NCI-H2227 treated with DMSO at 0.1 percent for 48 hours (cell line): ENCODE results near the gene PDK1.
"Not testable (repeated sequence)": the region's sequence is repeated elsewhere in the genome, so short reads cannot be mapped to it uniquely, and the experiment has no call there.

ENCODE experiments used
- DNase-seq: peaks from one replicate; lab custom pipeline; 2025; lab: John Stamatoyannopoulos, UW

The PDK1 gene

GRCh38 chr2:172555522-172556283 is at the start of gene PDK1:
Gene PDK1 (plus strand): TSS chr2:172556090. CDS start chr2:172556151, 61 bp downstream.
- peak; percentile 97 for DNase-seq

- DNase-seq = no peak
These were observed 48.7 kb upstream of the PDK1 start for GRCh38 chr2:172507199-172507598.

GRCh38 chr2:172510088-172510487 is 45.8 kb upstream of the PDK1 start:
- DNase-seq = no peak

- DNase-seq = no peak
These were observed 45.3 kb upstream of the PDK1 start for GRCh38 chr2:172510548-172510947.

- no peak for DNase-seq
These were observed 42.9 kb upstream of the PDK1 start for GRCh38 chr2:172512810-172513523.

- no peak for DNase-seq
These were observed 42.4 kb upstream of the PDK1 start for GRCh38 chr2:172513524-172513900.

GRCh38 chr2:172513935-172514586 is 41.8 kb upstream of the PDK1 start:
- DNase-seq = no peak

- no peak for DNase-seq
These were observed 39.6 kb upstream of the PDK1 start for GRCh38 chr2:172516299-172516698.

GRCh38 chr2:172518995-172519394 is 36.9 kb upstream of the PDK1 start:
- no peak for DNase-seq

GRCh38 chr2:172525601-172526000 is 30.3 kb upstream of the PDK1 start:
- no peak for DNase-seq

GRCh38 chr2:172531309-172531708 is 24.6 kb upstream of the PDK1 start:
- no peak for DNase-seq

- not testable (repeated sequence) for DNase-seq
These were observed 23.4 kb upstream of the PDK1 start for GRCh38 chr2:172532461-172532860.

- no peak for DNase-seq
These were observed 22.2 kb upstream of the PDK1 start for GRCh38 chr2:172533687-172534086.

GRCh38 chr2:172535119-172535518 is 20.8 kb upstream of the PDK1 start:
- no peak for DNase-seq

- DNase-seq = not testable (repeated sequence)
These were observed 18.0 kb upstream of the PDK1 start for GRCh38 chr2:172537851-172538250.

GRCh38 chr2:172539767-172540166 is 16.1 kb upstream of the PDK1 start:
- DNase-seq = no peak

- no peak for DNase-seq
These were observed 15.5 kb upstream of the PDK1 start for GRCh38 chr2:172540421-172540820.

- no peak for DNase-seq
These were observed 10.3 kb upstream of the PDK1 start for GRCh38 chr2:172545408-172546075.

GRCh38 chr2:172549131-172549530 is 6.8 kb upstream of the PDK1 start:
- DNase-seq = no peak

- not testable (repeated sequence) for DNase-seq
These were observed 6.1 kb upstream of the PDK1 start for GRCh38 chr2:172549802-172550201.

- no peak for DNase-seq
These were observed 5.5 kb upstream of the PDK1 start for GRCh38 chr2:172550419-172550818.

GRCh38 chr2:172551271-172551670 is 4.6 kb upstream of the PDK1 start:
- DNase-seq = no peak
